Activated naive CD8-positive, alpha-beta T cell (primary cell): ENCODE measurements around the gene PPP1R12B.
"Not testable (repeated sequence)": the region's sequence is repeated elsewhere in the genome, so short reads cannot be mapped to it uniquely, and the experiment has no call there.

Experiments
- H3K27ac Mint-ChIP-seq: one replicate; pipeline ENCODE4 v1.8.0; 2021; ENCODE audit warnings: mixed read lengths
- H3K27me3 Mint-ChIP-seq: one replicate; pipeline ENCODE4 v1.8.0; 2021; ENCODE audit warnings: mixed read lengths
- H3K36me3 Mint-ChIP-seq: one replicate; pipeline ENCODE4 v1.8.0; 2021; ENCODE audit warnings: mixed read lengths
- H3K4me1 Mint-ChIP-seq: one replicate; pipeline ENCODE4 v1.8.0; 2021; ENCODE audit warnings: low read depth, mixed read lengths
- H3K4me3 Mint-ChIP-seq: one replicate; pipeline ENCODE4 v1.8.0; 2021; ENCODE audit warnings: mild to moderate bottlenecking, mixed read lengths
- H3K9me3 Mint-ChIP-seq: one replicate; pipeline ENCODE4 v1.8.0; 2021; ENCODE audit warnings: low read depth, mixed read lengths

The PPP1R12B gene

DNA sequence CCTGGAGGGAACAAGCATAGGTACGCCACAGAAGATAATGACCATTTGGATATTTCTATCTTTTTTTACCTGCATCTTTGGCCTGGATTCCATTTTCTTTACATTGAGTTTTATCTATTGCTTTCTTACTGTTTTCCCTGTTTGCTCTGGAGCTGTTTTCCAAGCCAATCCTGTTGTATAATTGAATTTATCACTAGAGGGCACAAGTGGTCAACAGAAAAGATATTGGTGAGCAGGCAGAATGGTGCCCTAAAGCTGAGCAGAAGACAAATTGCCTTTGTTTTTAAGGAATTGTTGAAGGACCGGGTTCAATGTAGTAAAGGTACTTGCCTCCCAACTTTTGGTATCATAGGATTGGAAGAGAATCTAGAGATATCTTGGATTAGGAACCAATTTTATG is 152.8 kb downstream of the PPP1R12B start:
- no peaks in the 10 kb centered on the region for H3K27me3 Mint-ChIP-seq
- H3K9me3 Mint-ChIP-seq: no peaks in the 10 kb centered on the region
- H3K27ac Mint-ChIP-seq: no peak overlapping the region
- H3K36me3 Mint-ChIP-seq: peaks cover 22% of the 10 kb centered on the region
- H3K4me1 Mint-ChIP-seq: no peaks in the 10 kb centered on the region
- no peak overlapping the region for H3K4me3 Mint-ChIP-seq

DNA sequence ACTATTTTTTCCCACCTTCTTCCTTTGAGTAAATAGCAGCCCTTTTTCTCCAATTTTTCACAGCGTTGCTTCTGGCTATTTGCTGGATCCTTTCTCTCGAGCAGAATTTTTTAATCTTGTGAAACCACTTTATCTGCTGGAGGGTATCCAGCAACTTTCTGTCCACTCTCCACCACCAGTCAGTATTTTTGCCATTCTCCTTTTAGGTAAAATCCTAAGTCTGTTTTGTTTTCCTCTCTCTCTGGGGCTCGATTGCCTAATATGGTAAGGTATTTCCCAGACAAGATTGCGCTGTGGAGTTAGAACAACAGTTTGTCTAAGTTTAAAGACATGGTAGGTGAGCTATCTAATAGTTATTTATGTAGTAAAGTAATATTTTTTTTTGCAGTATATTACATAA is 156.9 kb downstream of the PPP1R12B start:
- no peaks in the 10 kb centered on the region for H3K4me1 Mint-ChIP-seq
- no peaks in the 10 kb centered on the region for H3K27me3 Mint-ChIP-seq
- H3K9me3 Mint-ChIP-seq: no peaks in the 10 kb centered on the region
- no peak overlapping the region for H3K4me3 Mint-ChIP-seq
- no peak overlapping the region for H3K27ac Mint-ChIP-seq
- H3K36me3 Mint-ChIP-seq: peaks cover 19% of the 10 kb centered on the region

DNA sequence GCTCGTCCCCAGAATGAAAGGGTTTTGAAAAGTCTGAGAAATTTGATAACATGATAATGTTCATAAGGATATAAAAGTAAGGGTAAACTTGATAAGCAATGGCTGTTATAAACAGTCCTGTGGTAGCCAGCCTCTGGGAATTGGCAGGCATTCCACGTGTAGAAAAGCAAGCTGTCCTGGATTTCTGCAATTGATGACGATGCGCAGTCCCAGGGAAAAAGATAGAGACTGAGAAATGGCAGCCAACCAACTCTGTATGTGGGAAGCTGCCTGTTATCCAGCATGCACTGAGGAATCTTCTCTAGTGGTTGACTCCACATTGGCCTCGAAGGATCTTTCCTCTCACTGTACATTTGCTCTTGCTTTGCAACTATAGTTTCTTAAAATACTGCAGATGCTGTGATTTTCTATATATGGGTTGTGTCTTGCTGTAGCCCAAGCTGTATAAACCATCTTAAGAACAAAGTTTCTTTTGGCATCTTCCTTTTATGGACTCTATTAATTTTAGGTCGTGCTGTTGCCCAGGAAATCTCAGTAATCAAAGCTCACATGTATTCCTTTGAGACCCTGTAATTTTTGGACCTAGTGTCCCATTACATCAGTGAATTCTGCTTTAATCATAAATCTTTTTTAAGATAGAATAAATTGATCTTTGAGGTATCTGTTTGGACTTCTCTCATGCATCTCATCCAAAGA is 157.5 kb downstream of the PPP1R12B start:
- not testable (repeated sequence) for H3K9me3 Mint-ChIP-seq, H3K4me3 Mint-ChIP-seq, H3K4me1 Mint-ChIP-seq, H3K27ac Mint-ChIP-seq, H3K27me3 Mint-ChIP-seq
- peaks cover 18% of the 10 kb centered on the region for H3K36me3 Mint-ChIP-seq

DNA sequence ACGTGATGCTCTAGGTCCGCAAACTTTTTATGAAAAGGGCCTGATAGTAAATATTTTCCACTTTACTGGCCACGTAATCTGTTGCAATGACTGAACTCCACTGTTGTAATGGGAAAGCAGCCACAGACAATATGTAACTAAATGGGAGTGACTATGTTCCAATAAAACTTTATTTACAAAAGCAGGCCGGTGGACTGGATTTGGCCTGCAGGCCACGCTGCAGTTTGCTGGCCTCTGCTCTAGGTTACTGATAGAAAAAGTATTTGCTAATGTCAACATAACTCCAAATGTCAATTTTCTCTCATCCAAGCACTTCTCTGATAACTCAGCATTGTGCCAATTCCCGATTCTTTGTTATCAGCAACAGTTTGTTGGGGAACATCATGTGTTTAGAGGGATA is 160.4 kb downstream of the PPP1R12B start:
- not testable (repeated sequence) for H3K4me3 Mint-ChIP-seq, H3K27me3 Mint-ChIP-seq, H3K9me3 Mint-ChIP-seq, H3K27ac Mint-ChIP-seq, H3K4me1 Mint-ChIP-seq
- H3K36me3 Mint-ChIP-seq: peaks cover 15% of the 10 kb centered on the region

DNA sequence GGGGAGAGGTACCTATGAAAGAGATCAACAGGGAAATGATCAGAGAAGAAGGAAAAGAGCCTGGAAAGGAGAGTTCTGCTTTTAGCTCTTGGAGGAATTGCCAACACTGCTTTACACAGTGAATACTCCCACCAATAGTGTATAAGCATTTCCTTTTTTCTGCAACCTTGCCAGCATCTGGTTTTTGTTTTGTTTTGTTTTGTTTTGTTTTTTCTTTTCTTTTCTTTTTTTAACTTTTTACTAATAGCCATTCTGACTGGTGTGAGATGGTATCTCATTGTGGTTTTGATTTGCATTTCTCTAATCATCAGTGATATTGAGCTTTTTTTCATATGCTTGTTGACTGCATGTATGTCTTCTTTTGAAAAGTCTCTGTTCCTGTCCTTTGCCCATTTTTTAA is 165.4 kb downstream of the PPP1R12B start:
- not testable (repeated sequence) for H3K4me1 Mint-ChIP-seq, H3K9me3 Mint-ChIP-seq, H3K27ac Mint-ChIP-seq, H3K4me3 Mint-ChIP-seq, H3K27me3 Mint-ChIP-seq
- peaks cover 21% of the 10 kb centered on the region for H3K36me3 Mint-ChIP-seq

DNA sequence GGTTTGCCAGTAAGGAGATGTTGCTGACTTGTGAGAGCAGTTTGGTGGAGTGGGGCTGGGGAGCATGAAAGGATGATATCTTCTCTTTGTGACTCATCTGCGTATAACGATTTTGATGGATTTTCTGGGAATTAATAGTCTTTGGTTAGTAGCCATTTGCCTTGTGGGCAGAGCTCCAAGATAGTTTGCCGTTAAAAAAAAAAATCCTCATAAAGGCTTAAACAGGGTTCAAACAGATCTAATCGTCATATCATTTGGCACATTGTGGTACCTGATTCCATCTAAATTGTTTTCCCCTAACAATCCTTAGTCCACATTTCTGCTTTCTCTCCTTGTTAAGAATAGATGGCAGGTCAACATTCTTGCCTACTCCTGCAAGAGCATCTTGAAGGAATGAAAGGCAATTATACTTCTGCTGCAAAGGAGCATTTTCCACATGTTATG is 168.0 kb downstream of the PPP1R12B start:
- Mint-ChIP-seq H3K9me3 (no peaks in the 10 kb centered on the region), H3K4me3 (no peak overlapping the region), H3K27ac (no peak overlapping the region), H3K4me1 (no peaks in the 10 kb centered on the region), H3K36me3 (peaks cover 21% of the 10 kb centered on the region), H3K27me3 (no peaks in the 10 kb centered on the region)

DNA sequence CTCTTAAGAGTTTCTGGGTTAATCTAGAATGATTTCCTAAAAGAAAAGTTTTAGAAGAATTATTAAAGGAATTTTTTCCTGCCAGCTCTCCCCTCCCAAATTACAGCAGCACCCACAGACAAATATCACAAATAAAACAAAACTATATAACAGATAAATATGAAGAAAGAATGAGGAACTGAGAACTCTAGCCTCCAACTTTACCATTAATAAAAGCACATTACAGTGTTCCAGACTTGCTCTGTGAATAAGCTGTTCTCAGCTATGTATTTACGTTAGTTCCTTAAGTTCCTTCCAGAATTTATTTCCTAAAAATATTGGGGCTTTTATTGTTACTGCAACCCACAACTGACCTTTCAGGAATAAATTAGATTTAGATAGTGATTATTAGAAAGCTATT is 168.6 kb downstream of the PPP1R12B start:
- not testable (repeated sequence) for H3K27me3 Mint-ChIP-seq, H3K27ac Mint-ChIP-seq, H3K4me1 Mint-ChIP-seq

DNA sequence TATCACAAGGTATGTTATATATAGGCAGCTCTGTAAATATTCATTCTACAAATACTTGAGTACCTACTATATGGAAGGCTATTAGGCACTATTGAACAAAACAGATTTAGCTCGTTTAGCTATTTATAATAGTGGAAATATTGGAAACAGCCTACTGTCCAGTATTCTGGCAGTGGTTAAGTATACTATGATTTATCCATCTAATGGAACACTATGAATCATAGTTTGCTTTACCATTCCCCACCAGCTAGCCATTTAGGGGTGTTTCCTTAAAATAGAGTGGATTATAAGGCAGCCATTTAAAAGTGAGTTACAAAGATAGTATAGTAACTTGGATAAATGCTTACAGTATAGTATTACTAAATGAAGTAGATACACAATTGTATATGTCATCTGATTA is 169.7 kb downstream of the PPP1R12B start:
- H3K27ac Mint-ChIP-seq, H3K9me3 Mint-ChIP-seq, H3K4me3 Mint-ChIP-seq, H3K4me1 Mint-ChIP-seq, H3K27me3 Mint-ChIP-seq: not testable (repeated sequence)
- peaks cover 20% of the 10 kb centered on the region for H3K36me3 Mint-ChIP-seq

More for the DNA sequence above, 168.6 kb downstream of the PPP1R12B start:
- H3K36me3 Mint-ChIP-seq: peaks cover 18% of the 10 kb centered on the region
- not testable (repeated sequence) for H3K9me3 Mint-ChIP-seq, H3K4me3 Mint-ChIP-seq

DNA sequence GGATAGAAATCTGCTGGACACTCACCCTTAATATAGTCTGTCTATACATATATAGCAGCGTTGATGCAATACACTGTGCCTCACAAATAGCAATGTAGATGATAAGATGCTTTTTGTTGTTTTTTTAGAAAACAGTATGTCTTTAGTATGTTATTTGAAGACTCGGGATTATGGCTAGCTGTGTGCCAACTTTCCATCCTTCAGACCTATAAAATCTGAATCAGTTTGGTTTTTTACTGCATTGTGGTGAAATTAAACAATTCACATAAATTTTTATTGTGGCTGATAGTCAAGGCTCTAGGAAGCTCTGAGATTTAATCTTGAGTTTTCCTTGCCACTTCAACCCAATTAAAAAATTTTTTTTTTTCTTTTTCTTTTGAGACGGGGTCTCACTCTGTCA is 170.4 kb downstream of the PPP1R12B start:
- H3K27me3 Mint-ChIP-seq, H3K27ac Mint-ChIP-seq, H3K4me1 Mint-ChIP-seq, H3K9me3 Mint-ChIP-seq, H3K4me3 Mint-ChIP-seq: not testable (repeated sequence)
- H3K36me3 Mint-ChIP-seq: peaks cover 20% of the 10 kb centered on the region

DNA sequence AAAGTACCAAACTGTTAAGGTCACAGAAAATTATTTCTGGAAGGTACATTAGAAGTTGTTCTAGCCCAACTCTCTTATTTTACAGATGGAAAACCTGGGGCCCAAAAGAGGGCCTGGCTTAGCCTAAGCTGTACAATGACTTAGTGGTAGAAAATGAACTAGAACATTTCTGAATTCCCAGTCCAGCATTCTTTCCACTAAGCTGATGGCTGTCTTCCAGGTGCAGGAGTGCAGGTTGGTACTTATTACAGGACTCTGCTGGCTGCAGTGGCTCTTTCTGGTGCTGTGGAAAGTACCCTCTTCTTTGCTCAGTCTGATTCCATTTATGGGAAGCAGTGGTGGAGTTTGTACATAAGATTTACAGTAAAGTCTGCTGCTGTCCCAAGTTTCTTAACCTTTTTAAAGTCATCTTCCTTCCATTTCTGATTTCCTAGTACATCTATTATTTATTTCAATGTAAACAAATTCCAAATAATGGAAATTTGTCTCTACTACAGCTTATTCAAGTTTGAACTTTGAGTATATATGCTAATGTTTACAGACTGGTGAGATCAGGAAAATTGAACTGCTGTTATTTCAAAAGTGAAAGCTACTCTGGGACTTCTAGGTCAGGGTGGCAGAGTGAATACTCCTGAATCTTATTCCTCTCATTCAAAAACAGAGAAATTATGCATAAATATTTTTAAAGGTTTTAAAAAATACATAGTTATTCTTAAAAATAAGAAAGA is 171.8 kb downstream of the PPP1R12B start:
- not testable (repeated sequence) for H3K27ac Mint-ChIP-seq, H3K4me3 Mint-ChIP-seq, H3K27me3 Mint-ChIP-seq, H3K9me3 Mint-ChIP-seq, H3K4me1 Mint-ChIP-seq
- H3K36me3 Mint-ChIP-seq: peaks cover 18% of the 10 kb centered on the region

DNA sequence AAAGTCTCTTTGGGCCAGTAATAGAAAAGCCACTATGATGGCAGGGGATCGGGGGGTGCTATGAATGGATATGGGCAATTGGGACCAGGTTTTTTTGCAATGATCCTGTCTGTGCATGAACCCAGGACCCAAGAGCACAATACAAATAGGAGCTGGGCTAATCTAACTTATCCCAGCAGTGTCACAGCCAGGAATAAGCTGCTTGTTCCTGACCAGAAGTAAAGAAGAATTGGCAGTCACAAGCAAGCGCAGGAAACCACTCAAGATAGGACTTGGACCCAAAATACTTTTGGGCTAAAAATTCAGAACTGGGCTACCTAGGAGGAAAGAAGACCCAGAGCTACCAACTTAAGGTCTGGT is 172.3 kb downstream of the PPP1R12B start:
- H3K27ac Mint-ChIP-seq, H3K4me1 Mint-ChIP-seq, H3K27me3 Mint-ChIP-seq, H3K9me3 Mint-ChIP-seq, H3K4me3 Mint-ChIP-seq: not testable (repeated sequence)
- peaks cover 19% of the 10 kb centered on the region for H3K36me3 Mint-ChIP-seq

DNA sequence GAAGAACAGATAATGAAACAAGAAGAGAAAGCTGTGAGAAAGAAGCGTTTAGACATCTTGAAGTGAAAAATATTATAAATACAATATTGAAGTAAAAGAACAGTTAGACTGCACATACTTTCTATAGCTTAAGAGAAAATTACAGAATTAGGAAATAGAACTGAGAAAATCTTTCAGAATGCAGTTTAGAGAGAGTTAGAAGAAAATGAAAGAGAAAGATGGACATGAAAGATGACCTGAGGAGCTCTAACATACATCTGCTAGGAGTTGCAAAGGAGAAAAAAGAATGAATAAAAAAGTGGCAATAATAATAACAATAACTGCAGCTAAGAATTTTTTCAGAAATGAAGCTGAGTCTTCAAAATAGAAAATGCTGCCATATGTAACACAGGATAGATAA is 173.0 kb downstream of the PPP1R12B start:
- not testable (repeated sequence) for H3K27ac Mint-ChIP-seq, H3K9me3 Mint-ChIP-seq, H3K4me1 Mint-ChIP-seq, H3K27me3 Mint-ChIP-seq, H3K4me3 Mint-ChIP-seq
- peaks cover 18% of the 10 kb centered on the region for H3K36me3 Mint-ChIP-seq

DNA sequence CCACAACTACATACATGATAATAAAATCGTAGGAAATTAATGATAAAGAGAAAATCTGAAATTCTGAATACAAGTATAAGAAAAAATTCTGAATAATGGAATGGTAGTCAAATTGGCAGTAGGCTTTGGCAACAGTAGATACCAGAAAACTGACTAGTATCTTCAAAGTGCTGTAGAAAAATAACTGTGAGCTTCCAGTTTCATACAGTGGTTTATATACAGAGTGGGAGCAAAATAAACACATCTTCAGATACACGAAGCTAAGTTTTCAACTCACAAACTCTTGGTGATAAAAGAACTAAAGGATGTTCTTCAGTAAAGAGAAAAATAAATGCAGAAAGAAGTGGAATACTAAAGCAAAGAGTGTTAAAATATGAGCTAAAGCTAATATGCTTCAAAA is 173.4 kb downstream of the PPP1R12B start:
- H3K27me3 Mint-ChIP-seq: no peaks in the 10 kb centered on the region
- H3K9me3 Mint-ChIP-seq: no peaks in the 10 kb centered on the region
- H3K4me3 Mint-ChIP-seq: no peak overlapping the region
- H3K27ac Mint-ChIP-seq: no peak overlapping the region
- H3K36me3 Mint-ChIP-seq: peaks cover 18% of the 10 kb centered on the region
- no peaks in the 10 kb centered on the region for H3K4me1 Mint-ChIP-seq

DNA sequence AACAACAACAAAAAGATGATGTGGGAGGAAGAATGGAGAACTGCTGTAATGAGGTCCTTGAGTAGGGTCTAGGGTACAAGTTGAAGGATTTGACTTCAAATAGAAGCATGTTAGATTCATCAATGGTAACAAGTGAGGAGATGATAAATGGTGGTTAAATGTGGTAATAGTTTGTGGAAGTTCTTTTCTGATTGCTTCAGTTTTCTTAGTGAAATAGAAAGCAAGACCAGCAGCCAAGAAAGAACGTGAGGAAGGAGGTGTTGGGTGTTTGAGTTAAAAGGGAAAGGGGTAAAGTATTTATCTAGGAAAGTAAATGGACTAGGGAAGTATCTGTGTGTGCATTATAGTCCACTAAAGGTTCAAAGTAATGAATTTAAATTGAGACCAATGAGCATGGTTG is 177.6 kb downstream of the PPP1R12B start:
- peaks cover 16% of the 10 kb centered on the region for H3K36me3 Mint-ChIP-seq
- not testable (repeated sequence) for H3K4me1 Mint-ChIP-seq, H3K9me3 Mint-ChIP-seq, H3K27ac Mint-ChIP-seq, H3K27me3 Mint-ChIP-seq, H3K4me3 Mint-ChIP-seq

DNA sequence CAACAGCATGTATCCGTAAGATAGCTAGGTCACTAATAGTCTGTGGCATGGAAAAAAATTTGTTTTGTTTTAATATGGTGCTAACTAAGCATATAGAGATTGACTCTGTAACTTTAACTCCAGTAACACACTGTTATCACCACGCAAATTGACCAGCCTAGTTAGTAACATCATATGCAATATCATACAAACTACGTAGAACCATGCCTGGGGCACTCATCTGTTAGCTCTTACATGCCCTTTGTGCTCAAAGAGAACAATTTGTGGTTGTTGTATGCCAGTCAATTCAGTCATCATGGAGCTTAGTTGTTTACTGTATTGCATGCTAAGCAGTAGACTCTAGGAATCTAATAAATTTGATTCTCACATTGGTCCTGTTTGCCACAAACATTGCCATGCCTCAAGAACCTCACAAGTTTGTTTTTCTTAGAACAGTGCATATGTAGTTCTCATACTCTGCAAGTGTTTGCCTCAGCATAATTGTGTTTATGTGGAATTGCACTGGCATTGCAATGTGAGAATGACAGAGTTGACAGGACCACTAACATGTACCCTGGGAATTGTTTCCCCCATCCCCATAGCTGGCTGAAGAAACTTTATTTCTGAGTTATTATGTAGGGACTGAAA is 179.7 kb downstream of the PPP1R12B start:
- not testable (repeated sequence) for H3K4me1 Mint-ChIP-seq, H3K27ac Mint-ChIP-seq, H3K9me3 Mint-ChIP-seq, H3K4me3 Mint-ChIP-seq, H3K27me3 Mint-ChIP-seq
- H3K36me3 Mint-ChIP-seq: peaks cover 13% of the 10 kb centered on the region

DNA sequence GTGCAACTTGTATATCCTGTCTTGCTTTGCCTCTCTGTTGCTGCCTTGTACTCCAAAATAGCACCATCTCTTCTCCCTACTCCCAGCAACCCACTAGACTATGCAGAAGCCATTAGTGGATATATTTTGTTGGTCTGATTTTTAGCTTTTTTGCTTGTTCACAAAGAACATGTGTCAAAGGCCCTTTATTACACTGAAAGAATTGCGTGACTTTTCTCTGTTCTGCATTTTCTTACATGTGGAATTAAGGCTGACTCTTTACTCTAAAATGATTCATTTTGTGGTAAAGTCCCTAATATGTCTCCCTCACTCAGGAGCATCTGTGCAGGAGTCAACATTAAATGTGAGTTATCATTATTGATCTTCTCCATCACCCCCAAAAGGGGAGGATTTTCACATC is 182.2 kb downstream of the PPP1R12B start:
- not testable (repeated sequence) for H3K4me3 Mint-ChIP-seq, H3K27me3 Mint-ChIP-seq, H3K27ac Mint-ChIP-seq, H3K9me3 Mint-ChIP-seq, H3K4me1 Mint-ChIP-seq
- peaks cover 13% of the 10 kb centered on the region for H3K36me3 Mint-ChIP-seq
